Activated CD4-positive, alpha-beta memory T cell treated with anti-CD3 and anti-CD28 coated beads for 36 hours (primary cell): ENCODE measurements around the gene SGCE. TPM values are rescaled to one million over a fixed set of nuclear protein-coding genes. Genes with fewer than 3 reads are reported as not detected.

Experiments
- CTCF ChIA-PET: fragments of 350-600 bp; sonication (Branson Sonifier 250); formaldehyde crosslinking; loops from one replicate; lab custom pipeline; 2021; ENCODE audit warnings: antibody characterized with exemption, inconsistent platforms; lab: Charles Lee
- POLR2A ChIA-PET: fragments of 350-600 bp; sonication (Branson Sonifier 250); formaldehyde crosslinking; loops from one replicate; lab custom pipeline; 2021; ENCODE audit warnings: antibody characterized with exemption; lab: Charles Lee
- DNase-seq: peaks from one replicate; pipeline ENCODE4 v3.0.0-alpha.2; 2020
- H3K27ac Mint-ChIP-seq: one replicate; pipeline ENCODE4 v1.8.0; 2021; ENCODE audit warnings: mixed read lengths
- H3K27me3 Mint-ChIP-seq: one replicate; pipeline ENCODE4 v1.8.0; 2021; ENCODE audit warnings: mixed read lengths
- H3K36me3 Mint-ChIP-seq: one replicate; pipeline ENCODE4 v1.8.0; 2021; ENCODE audit warnings: mixed read lengths
- H3K4me1 Mint-ChIP-seq: one replicate; pipeline ENCODE4 v1.8.0; 2021; ENCODE audit warnings: low read depth, mixed read lengths
- H3K4me3 Mint-ChIP-seq: one replicate; pipeline ENCODE4 v1.8.0; 2021; ENCODE audit warnings: mild to moderate bottlenecking, mixed read lengths
- H3K9me3 Mint-ChIP-seq: one replicate; pipeline ENCODE4 v1.8.0; 2021; ENCODE audit warnings: mixed read lengths
- intact Hi-C: fragments of 100-400 bp; cut with micrococcal nuclease; formaldehyde crosslinking; loops from one replicate; pipeline ENCODE4 v1.15.1; 2023
- total RNA-seq, 2 experiments: library from RNA; stranded (reverse); gene quantifications; one replicate each; pipeline ENCODE4 v1.2.3, GENCODE V29; 2021

SGCE gene
- total RNA-seq, 2 experiments from 2014 or later: 0.50 to 0.92 TPM

GRCh38 chr7:94656925-94657731 lies 1.2 kb upstream of the SGCE start:
- intact Hi-C loops: loop anchor here (1.0 to 10.0 kb wide), 6 partner anchors 36 to 1668 kb away; partner anchors contain the start of genes SLC25A13 and VPS50
- Mint-ChIP-seq H3K9me3 (peaks cover 9% of the 10 kb centered on the region), H3K4me1 (peaks cover 12% of the 10 kb centered on the region), H3K27me3 (peaks cover 17% of the 10 kb centered on the region), H3K4me3 (peak overlapping the region; percentile 85), H3K27ac (no peak overlapping the region), H3K36me3 (no peaks in the 10 kb centered on the region)
- POLR2A ChIA-PET: no interaction called here
- DNase-seq: peak; percentile 35
- CTCF ChIA-PET: interaction anchor here (0.9 to 4.0 kb wide), 5 partner anchors 23 to 855 kb away, joined by 3 to 16 read pairs (median 3); no protein-coding TSS in a partner anchor

GRCh38 chr7:94656658-94656924 lies 658 bp upstream of the SGCE start:
- DNase-seq: no peak
- intact Hi-C loops: loop anchor here (2.0 to 10.0 kb wide), 5 partner anchors 36 to 1668 kb away; partner anchors contain the start of genes SLC25A13 and VPS50
- peak overlapping the region; percentile 85 for H3K4me3 Mint-ChIP-seq
- no peak overlapping the region for H3K27ac Mint-ChIP-seq
- POLR2A ChIA-PET: no interaction called here
- H3K9me3 Mint-ChIP-seq: peaks cover 9% of the 10 kb centered on the region
- H3K4me1 Mint-ChIP-seq: peaks cover 12% of the 10 kb centered on the region
- CTCF ChIA-PET: interaction anchor here (0.9 to 4.0 kb wide), 5 partner anchors 23 to 856 kb away, joined by 3 to 16 read pairs (median 3); no protein-coding TSS in a partner anchor
- H3K36me3 Mint-ChIP-seq: no peaks in the 10 kb centered on the region
- peaks cover 21% of the 10 kb centered on the region for H3K27me3 Mint-ChIP-seq

- H3K9me3 Mint-ChIP-seq: peaks cover 9% of the 10 kb centered on the region
- H3K4me3 Mint-ChIP-seq: peak overlapping the region; percentile 85
- ChIA-PET POLR2A (no interaction called here), CTCF (interaction anchor here (0.6 to 4.0 kb wide), 9 partner anchors 35 to 219 kb away, joined by 3 to 16 read pairs (median 3); no protein-coding TSS in a partner anchor)
- H3K36me3 Mint-ChIP-seq: no peaks in the 10 kb centered on the region
- H3K27ac Mint-ChIP-seq: no peak overlapping the region
- DNase-seq: no peak
- intact Hi-C loops: loop anchor here (5.0 to 10.0 kb wide), 3 partner anchors 203 to 1670 kb away; partner anchors contain the start of gene SLC25A13
- H3K27me3 Mint-ChIP-seq: peaks cover 32% of the 10 kb centered on the region
- H3K4me1 Mint-ChIP-seq: peaks cover 12% of the 10 kb centered on the region
These were observed 646 bp downstream of the SGCE start for GRCh38 chr7:94655126-94655847.

GRCh38 chr7:94654783-94655125 lies 1.2 kb downstream of the SGCE start:
- Mint-ChIP-seq H3K36me3 (no peaks in the 10 kb centered on the region), H3K27me3 (peaks cover 35% of the 10 kb centered on the region), H3K27ac (no peak overlapping the region), H3K4me1 (peaks cover 12% of the 10 kb centered on the region), H3K4me3 (peak overlapping the region; percentile 85), H3K9me3 (peaks cover 9% of the 10 kb centered on the region)
- intact Hi-C loops: loop anchor here (5.0 to 10.0 kb wide), 3 partner anchors 202 to 1670 kb away; partner anchors contain the start of gene SLC25A13
- CTCF ChIA-PET: interaction anchor here (0.6 to 4.0 kb wide), 7 partner anchors 34 to 218 kb away, joined by 3 to 16 read pairs (median 3); no protein-coding TSS in a partner anchor
- POLR2A ChIA-PET: no interaction called here
- DNase-seq: peak; percentile 9

GRCh38 chr7:94650147-94651051 lies 5.5 kb downstream of the SGCE start:
- peaks cover 9% of the 10 kb centered on the region for H3K4me1 Mint-ChIP-seq
- ChIA-PET CTCF (interaction anchor here (0.6 kb wide), 1 partner anchor 201 kb away, joined by 4 read pairs; no protein-coding TSS in a partner anchor), POLR2A (no interaction called here)
- peaks cover 39% of the 10 kb centered on the region for H3K27me3 Mint-ChIP-seq
- no peaks in the 10 kb centered on the region for H3K9me3 Mint-ChIP-seq
- H3K36me3 Mint-ChIP-seq: no peaks in the 10 kb centered on the region
- no peak overlapping the region for H3K27ac Mint-ChIP-seq
- no peak overlapping the region for H3K4me3 Mint-ChIP-seq
- DNase-seq: no peak
- intact Hi-C loops: loop anchor here (10.0 kb wide), 2 partner anchors 824 to 1674 kb away; partner anchors contain the start of gene SLC25A13

GRCh38 chr7:94649450-94649849 lies 6.5 kb downstream of the SGCE start:
- POLR2A ChIA-PET: no interaction called here
- H3K27me3 Mint-ChIP-seq: peaks cover 35% of the 10 kb centered on the region
- CTCF ChIA-PET: no interaction called here

GRCh38 chr7:94648731-94649130 lies 7.2 kb downstream of the SGCE start:
- ChIA-PET CTCF (no interaction called here), POLR2A (no interaction called here)
- DNase-seq: no peak
- H3K36me3 Mint-ChIP-seq: no peaks in the 10 kb centered on the region
- H3K4me1 Mint-ChIP-seq: no peaks in the 10 kb centered on the region
- H3K27ac Mint-ChIP-seq: no peak overlapping the region
- intact Hi-C loops: no loop called here
- H3K4me3 Mint-ChIP-seq: no peak overlapping the region
- H3K27me3 Mint-ChIP-seq: peaks cover 36% of the 10 kb centered on the region
- H3K9me3 Mint-ChIP-seq: no peaks in the 10 kb centered on the region

More at GRCh38 chr7:94649450-94649849, 6.5 kb downstream of the SGCE start:
- H3K36me3 Mint-ChIP-seq: no peaks in the 10 kb centered on the region
- no peaks in the 10 kb centered on the region for H3K9me3 Mint-ChIP-seq
- H3K27ac Mint-ChIP-seq: no peak overlapping the region
- DNase-seq: no peak
- H3K4me1 Mint-ChIP-seq: no peaks in the 10 kb centered on the region
- intact Hi-C loops: no loop called here
- no peak overlapping the region for H3K4me3 Mint-ChIP-seq

- Mint-ChIP-seq H3K9me3 (no peaks in the 10 kb centered on the region), H3K27me3 (peaks cover 36% of the 10 kb centered on the region)
These were observed 8.6 kb downstream of the SGCE start for GRCh38 chr7:94647295-94647694.

GRCh38 chr7:94643771-94644545 lies 12.0 kb downstream of the SGCE start:
- Mint-ChIP-seq H3K27ac (no peak overlapping the region), H3K36me3 (no peaks in the 10 kb centered on the region), H3K9me3 (no peaks in the 10 kb centered on the region), H3K27me3 (peaks cover 19% of the 10 kb centered on the region), H3K4me3 (no peak overlapping the region), H3K4me1 (no peaks in the 10 kb centered on the region)
- ChIA-PET CTCF (no interaction called here), POLR2A (no interaction called here)
- intact Hi-C loops: no loop called here
- DNase-seq: no peak

More at GRCh38 chr7:94647295-94647694, 8.6 kb downstream of the SGCE start:
- Mint-ChIP-seq H3K4me3 (no peak overlapping the region), H3K4me1 (no peaks in the 10 kb centered on the region), H3K27ac (no peak overlapping the region), H3K36me3 (no peaks in the 10 kb centered on the region)
- CTCF ChIA-PET: no interaction called here
- POLR2A ChIA-PET: no interaction called here
- intact Hi-C loops: no loop called here
- DNase-seq: no peak

- Mint-ChIP-seq H3K27ac (no peak overlapping the region), H3K9me3 (no peaks in the 10 kb centered on the region), H3K4me1 (no peaks in the 10 kb centered on the region), H3K36me3 (no peaks in the 10 kb centered on the region), H3K4me3 (no peak overlapping the region), H3K27me3 (peaks cover 17% of the 10 kb centered on the region)
- DNase-seq: no peak
- ChIA-PET POLR2A (no interaction called here), CTCF (no interaction called here)
- intact Hi-C loops: no loop called here
These were observed 12.9 kb downstream of the SGCE start for GRCh38 chr7:94642838-94643653.
